HG02763 (cell line): ENCODE results near the gene NKX2-8.

Experiments used
- ATAC-seq: cut with Tn5 transposase; IDR thresholded peaks from one replicate; pipeline ENCODE4 v1.9.1; 2021; ENCODE audit warnings: mild to moderate bottlenecking, moderate library complexity; ENCODE audit not compliant: unreplicated experiment

Gene NKX2-8

GRCh38 chr14:36582011-36582873 is at the start of gene NKX2-8:
Gene NKX2-8, minus strand, starts transcription at chr14:36582614. Its CDS starts 225 bp downstream, at chr14:36582389.
- ATAC-seq = no peak

GRCh38 chr14:36627981-36628380 is 45.6 kb upstream of the NKX2-8 start:
- ATAC-seq = no peak

DNA sequence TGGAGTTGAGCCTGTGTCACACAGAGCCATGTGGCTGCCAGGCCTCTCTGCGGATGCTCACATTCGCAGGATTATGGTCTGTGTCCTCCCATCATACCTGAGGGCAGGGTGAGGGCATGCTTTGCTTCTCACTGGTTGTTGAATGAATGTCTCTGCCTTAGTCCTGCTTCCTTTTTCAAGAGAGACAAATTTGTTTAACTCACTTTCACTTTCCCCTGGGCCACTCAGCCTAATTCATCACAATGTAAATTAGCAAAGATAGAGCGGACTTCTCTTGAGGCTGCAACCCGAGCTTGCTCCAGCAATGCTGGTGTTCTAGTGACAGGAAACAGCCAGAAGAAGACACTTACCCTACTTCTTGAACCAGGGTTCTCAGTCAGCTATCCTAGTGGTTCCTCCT is 43.7 kb upstream of the NKX2-8 start:
- no peak for ATAC-seq

DNA sequence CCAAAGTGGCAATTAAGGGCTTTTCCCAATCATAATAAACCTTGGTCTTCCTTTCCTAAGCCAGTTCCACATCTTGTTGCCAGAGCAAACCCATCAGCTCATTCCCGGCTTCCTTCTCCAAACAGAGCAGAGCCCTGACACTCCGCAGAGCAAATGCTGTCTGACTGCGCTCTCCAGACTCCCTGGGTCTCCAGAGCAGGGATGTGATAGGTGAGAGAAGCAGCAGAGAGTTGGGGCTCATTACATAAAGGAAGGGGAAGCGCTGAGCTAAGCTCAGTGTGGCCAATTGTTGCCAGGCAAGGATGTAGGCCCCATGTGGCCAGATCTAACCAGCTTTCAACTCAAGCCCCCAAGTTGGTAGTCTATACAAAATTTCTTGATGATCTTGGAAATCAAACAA is 43.0 kb upstream of the NKX2-8 start:
- ATAC-seq = no peak

- no peak for ATAC-seq
Observed at GRCh38 chr14:36625014-36625413, 42.6 kb upstream of the NKX2-8 start.

DNA sequence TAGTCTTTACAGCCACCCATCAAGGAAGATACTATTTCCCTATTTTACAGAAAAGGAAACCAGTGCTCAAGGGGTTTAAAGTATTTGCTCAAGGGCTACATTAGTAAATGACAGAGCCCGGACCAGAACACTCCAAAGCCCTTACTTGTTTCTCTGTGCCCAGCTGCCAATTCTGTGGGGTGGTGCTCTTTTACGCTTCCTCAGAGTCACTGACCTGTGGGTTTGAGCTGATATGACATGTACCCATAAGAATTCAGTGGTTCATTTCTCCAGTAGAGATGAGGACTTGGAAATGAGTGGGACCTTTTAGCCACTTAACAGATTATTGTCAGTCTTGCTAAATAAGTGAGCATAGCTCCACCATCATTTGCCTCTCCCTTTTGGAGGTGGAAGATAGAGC is 37.4 kb upstream of the NKX2-8 start:
- ATAC-seq = no peak

DNA sequence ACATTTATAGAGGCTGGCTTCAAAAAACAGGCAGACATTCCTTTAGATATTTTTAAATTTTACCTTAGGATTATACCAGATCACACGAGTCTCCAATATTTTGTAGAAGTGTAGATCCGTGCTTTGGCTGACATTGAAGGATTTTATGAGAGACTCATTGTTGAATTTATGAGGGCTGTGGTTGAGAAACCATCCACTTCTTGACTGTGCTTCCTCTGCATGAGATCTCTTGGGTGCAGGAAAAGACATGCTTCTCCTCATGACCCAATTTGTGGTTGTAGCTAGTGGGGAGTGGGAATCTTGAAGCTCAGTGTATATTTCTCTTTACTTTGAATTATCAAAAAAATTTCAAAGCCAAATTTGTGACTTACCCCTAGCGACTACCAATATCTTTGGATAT is 36.7 kb upstream of the NKX2-8 start:
- no peak for ATAC-seq

GRCh38 chr14:36618641-36619040 is 36.2 kb upstream of the NKX2-8 start:
- ATAC-seq = no peak

DNA sequence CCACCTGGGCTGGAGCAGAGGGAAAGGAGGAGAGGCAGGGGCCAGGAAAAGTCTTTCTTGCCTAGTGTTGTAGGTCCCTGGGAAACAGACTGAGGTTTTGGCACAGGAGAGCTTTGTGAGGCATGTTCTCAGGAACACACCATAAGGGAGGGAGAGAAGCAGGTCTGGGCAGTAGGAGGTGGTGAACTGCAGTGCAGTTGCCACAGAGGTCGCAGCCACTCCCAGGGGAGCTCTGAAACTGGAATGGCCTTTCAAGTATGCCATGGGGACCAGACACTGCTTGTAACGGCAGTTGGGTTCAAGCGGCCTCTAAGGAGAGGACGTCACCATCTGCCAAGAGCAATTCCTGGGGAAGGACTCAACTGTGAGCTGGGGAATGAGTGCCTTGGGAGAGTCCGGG is 35.4 kb upstream of the NKX2-8 start:
- no peak for ATAC-seq

DNA sequence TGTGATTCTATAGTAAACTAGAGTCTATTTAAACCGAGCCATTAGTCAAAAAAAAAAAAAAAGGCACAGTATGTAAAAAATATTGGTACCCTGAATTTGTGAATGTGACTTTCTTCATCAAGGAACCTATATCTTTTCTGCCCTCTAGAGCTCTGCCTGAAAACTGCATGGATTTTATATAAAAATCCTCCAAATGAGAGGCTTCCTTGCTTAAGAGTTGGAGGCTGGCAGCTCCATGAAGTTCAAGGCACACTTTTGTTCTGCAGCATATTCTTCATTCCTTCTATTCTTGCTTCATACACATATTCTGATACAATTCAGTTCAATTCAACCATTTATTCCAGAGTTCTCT is 23.1 kb upstream of the NKX2-8 start:
- ATAC-seq = no peak

DNA sequence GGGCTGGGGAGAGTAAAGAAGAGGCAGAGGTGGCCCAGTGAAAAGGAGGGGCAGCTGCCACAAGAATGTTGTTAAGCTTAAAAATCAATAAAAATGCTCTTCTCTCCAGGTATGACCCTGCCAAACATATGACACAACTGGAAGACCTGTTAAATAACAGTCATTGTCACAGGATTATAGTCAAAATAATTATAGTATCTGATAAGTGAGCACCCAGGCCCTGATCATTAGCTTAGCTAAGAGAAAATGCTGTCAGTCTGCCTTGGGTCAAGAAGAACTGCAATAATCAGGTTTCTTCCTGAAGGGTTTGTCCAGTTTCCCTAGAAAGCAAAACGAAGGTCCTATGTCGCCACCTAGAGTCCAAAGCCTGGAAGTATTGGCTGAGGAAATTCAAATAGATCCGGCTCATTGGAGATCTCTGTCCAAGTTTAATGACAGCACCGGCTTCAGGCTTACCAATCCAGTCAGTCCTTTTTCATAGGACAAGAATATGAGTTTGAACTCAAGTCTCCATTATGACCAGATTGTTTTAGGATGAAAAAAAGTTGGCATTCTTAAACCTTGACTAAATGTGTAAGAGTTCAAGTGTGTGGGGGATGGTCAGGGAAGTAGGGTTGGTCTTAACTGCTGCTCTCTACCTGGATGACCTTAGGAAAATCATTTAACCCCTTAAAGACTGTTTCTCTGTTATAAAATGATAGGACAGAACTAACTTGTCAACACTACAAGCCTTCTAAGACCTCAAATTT is 22.5 kb upstream of the NKX2-8 start:
- ATAC-seq = no peak

- no peak for ATAC-seq
Observed at GRCh38 chr14:36600431-36600830, 18.0 kb upstream of the NKX2-8 start.

- ATAC-seq = no peak
Observed at GRCh38 chr14:36591482-36591881, 9.1 kb upstream of the NKX2-8 start.

- no peak for ATAC-seq
Observed at GRCh38 chr14:36588788-36589187, 6.4 kb upstream of the NKX2-8 start.

DNA sequence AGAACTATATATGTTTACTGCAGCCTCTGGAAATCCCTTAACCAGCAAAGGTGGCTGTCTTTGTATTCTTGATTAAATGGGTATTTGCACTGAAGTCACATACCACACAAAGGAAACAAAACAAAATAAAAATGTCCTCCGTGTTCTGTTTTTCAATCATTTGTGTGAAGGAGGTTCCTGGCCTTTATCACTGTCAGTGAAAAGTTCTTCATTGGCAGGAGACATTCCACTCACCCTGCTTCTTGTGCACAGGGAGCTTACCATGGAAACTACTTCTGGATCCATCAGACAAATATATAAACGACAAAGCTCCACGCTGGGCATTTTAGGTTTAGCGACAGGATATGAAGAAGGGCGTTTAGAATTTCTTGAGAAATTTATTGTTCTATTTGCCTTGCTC is 5.7 kb upstream of the NKX2-8 start:
- no peak for ATAC-seq

DNA sequence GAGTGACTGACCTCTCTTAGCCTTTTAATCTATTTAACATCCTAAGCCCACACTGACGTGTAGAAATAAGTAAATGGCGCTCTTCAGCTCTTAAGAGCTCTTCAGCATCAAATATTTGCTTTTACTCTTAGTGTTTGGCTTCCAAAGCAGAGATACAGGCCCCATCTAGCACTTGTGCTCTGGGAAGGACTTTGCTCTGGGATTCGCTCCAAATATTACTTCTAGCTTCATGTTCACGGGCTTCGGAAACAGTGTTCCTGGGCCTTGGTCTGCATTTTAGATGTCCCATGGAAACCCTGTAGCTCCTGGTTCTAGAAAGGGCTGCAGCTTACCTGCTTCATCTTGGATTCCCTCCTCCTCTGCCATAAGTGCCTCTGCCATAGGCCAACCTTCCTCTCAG is 2.7 kb upstream of the NKX2-8 start:
- ATAC-seq = no peak

DNA sequence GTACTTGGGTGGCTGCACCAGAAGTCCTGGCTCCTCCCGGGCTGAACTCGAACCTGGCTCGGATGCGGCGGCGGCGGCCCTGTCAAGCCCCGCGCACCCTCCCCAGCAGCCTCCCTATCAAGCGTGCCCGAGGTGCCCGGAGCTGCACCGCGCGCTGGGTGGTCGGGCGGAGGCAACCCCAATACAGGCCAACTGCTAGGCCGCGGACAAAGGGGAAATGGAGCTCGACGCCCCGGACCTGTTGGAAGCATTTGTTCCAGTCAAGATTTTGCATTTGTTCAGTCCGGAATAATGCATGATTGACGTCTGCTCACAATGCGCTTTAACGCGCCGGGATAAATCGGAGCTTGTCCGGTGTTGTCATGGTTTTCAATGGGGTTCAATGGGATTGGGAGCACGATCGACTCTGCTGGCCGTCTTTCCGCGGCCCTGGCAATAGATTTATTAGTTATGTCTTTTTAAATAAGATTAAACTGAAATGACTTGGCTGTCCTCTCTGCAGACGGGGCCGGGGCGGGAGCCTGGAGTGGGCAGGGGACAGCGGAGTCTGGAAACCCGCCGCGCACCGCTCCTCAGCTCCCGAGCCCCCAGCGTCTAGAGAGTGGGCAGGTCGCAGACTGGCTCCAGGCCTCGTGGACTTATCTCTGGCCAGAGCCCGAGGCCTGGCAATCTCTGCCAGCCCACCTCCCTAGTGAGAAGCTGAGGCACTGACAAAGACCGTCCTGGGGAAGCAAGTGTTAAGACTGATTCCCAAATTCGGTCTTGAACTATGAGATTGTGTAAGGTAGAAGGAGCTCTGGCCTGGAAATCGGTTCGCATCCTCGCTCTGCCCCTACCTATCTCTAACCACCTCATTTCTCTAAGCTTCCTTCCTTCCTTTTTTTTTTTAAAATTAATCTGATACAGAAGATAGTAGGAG is 1.7 kb upstream of the NKX2-8 start:
- no peak for ATAC-seq

DNA sequence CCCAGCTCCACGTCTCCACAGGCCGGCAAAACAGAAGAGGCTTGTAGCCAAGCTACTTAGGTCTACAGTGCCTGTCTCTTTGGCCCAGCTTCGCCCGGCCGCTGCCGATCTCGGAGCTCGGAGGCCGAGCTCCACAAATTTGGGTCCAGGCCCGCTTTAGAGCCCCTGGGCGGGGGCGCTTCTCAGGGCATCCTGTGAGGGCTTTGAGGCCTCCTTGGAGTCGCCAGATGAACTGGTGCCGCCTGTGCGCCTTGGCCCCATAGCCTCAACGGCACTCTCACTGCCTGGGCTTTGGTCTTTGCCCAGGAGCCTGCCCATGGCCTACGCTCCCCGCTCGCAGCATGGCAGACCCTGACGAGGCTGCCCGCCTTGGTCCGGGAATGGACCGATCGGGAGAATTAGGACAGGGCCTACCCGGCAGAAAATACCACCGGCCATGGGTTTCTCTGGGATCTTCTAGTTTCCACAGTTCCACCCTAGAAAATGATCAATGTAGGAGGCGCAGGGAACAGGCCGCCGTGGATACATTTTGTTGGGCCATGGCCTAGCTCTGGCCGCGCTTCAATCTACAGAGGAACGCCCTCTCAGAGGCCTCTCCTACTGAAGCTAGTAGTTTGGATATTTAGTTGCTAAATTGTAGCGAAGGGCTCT is 953 bp upstream of the NKX2-8 start:
- no peak for ATAC-seq

GRCh38 chr14:36582874-36583241 is 444 bp upstream of the NKX2-8 start:
- no peak for ATAC-seq

GRCh38 chr14:36580856-36581831 is 1.3 kb downstream of the NKX2-8 start:
- ATAC-seq = no peak
